NOMO-1 treated with dmso at 0.1 percent for 144 hours (cell line): ENCODE results near the gene PFKFB2.

Experiments
- DNase-seq: peaks from one replicate; lab custom pipeline; 2025; ENCODE audit not compliant: unreplicated experiment; lab: John Stamatoyannopoulos, UW

Gene PFKFB2

GRCh38 chr1:207052911-207053769 is at the start of gene PFKFB2:
PFKFB2 (plus strand) TSS chr1:207053275; CDS start chr1:207054718, 1,443 bp downstream.
- DNase-seq, result peak; percentile 87

GRCh38 chr1:207004931-207005830 is 47.9 kb upstream of the PFKFB2 start:
- DNase-seq, result no peak

- no peak for DNase-seq
Observed at GRCh38 chr1:207006083-207006482, 47.0 kb upstream of the PFKFB2 start.

DNA sequence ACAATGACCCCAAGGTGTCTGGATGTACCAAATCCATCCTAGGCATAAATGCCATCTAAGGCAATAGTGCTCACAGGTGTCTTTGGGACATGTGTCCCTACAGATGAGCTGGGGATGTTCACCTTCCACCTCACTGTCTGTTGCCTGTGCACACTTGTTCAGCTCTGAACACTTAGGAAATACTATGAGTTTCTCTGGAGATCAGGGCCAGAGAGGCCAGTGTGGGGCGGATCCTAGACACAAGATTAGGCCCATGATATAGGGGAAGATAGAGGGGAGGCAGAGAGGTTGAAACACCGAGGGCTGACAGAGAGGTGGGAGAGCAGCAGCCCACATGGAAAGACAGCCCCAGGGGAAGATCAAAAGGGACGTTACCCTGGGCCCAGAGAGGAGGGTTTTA is 46.2 kb upstream of the PFKFB2 start:
- no peak for DNase-seq

DNA sequence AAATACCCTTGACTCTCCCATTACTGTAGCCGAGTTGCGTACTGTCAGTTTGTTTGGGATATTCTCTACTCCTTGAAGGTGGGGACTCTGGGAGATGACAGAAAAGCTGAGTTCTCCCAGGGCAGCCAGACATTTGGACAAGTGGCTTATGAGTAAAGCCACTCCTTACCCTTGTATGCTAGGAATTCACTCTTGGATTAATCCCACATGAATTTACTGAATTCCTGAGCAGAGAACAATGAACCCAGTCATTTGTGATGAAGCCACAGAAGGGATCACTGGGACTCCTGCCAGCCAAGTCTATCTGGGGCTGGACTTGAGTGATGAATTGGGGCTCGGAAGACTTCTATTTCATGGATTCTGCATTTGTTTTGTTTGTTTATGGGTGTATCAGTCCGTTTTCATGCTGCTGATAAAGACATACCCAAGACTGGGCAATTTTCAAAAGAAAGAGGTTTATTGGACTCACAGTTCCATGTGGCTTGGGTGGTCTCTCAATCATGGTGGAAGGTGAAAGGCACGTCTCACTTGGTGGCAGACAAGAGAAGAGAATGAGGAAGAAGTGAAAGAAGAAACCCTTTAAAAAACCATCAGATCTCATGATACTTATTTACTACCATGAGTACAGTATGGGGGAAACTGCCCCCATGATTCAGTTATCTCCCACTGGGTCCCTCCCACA is 45.6 kb upstream of the PFKFB2 start:
- DNase-seq, result no peak

- DNase-seq, result no peak
Observed at GRCh38 chr1:207009182-207009850, 43.8 kb upstream of the PFKFB2 start.

- no peak for DNase-seq
Observed at GRCh38 chr1:207009945-207010344, 43.1 kb upstream of the PFKFB2 start.

DNA sequence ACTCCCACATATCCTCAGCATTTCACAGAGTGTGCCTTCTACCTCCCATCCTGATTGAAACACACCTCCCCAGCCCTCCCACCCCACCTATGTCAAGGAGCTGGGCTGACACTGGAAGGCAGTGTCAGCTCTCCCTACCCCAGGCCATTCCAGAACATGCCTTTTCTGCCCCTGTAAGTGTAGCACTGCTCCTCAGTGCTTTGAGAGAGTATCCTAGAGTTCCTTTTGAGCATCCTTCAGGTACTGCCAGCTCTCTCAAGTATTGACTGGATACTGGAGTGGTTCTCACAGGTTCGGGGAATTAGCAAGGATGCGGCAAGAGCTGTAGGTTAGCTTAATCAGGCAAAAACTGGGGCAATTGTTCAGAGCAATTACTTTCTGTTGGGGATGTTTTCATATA is 42.3 kb upstream of the PFKFB2 start:
- no peak for DNase-seq

- DNase-seq, result no peak
Observed at GRCh38 chr1:207013321-207014085, 39.6 kb upstream of the PFKFB2 start.

GRCh38 chr1:207014728-207015127 is 38.3 kb upstream of the PFKFB2 start:
- no peak for DNase-seq

DNA sequence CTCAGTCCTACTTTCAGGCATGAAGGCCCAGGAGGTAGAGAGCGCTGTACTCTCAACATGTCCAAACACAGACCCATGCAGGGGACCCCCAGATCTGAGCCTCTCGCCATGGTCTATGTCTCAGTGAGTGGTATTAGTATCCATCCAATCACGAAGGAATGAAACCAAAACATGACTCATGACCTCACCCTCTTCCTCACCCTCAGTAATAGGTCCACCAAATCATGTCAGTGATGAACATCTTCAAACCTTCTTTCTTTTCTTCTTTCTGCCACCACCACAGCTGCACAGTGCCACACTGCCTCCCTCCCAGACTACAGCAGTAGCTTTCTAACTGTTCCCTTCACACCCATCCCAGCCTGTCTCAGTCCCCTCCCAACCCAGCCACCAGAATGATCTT is 37.3 kb upstream of the PFKFB2 start:
- DNase-seq, result no peak

GRCh38 chr1:207017615-207018559 is 35.2 kb upstream of the PFKFB2 start:
- peak; percentile 47 for DNase-seq

DNA sequence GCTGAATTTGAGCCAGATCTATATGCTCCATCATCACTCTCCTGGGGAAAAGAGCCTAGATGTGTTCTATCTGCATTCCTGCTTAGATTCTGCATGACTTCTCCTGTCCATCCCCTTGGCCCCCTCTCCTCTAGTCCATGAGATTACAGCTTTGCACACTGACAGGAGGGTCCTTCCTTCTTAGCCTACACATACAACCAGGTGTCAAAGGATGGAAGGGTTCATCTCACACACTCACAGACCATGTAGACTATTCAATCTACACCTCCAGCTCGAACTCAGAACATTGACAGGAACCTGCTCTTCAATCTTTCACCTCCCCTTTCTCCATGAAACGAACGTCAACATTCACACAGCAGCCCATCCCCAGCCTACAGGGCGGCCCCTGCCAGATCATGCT is 34.4 kb upstream of the PFKFB2 start:
- DNase-seq, result no peak

DNA sequence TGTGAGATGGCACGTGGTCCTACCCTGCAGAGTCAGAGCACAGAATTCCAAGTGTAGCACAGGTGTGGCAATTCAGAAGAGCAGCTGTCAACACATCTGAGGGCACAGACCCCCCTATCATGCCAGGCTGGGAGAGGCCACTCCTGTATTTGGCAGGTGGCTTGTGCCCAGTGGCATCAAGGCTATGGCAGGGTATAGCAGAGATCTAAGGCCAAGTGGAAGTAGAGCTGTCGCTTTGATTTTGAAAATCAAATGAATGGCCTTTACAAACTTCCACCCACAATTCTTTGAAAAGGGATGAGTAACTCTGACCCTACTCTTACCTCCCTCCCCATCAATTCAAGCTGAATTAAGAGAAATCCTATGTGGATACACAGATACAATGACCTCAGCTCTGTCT is 33.9 kb upstream of the PFKFB2 start:
- no peak for DNase-seq

GRCh38 chr1:207019661-207020060 is 33.4 kb upstream of the PFKFB2 start:
- no peak for DNase-seq

DNA sequence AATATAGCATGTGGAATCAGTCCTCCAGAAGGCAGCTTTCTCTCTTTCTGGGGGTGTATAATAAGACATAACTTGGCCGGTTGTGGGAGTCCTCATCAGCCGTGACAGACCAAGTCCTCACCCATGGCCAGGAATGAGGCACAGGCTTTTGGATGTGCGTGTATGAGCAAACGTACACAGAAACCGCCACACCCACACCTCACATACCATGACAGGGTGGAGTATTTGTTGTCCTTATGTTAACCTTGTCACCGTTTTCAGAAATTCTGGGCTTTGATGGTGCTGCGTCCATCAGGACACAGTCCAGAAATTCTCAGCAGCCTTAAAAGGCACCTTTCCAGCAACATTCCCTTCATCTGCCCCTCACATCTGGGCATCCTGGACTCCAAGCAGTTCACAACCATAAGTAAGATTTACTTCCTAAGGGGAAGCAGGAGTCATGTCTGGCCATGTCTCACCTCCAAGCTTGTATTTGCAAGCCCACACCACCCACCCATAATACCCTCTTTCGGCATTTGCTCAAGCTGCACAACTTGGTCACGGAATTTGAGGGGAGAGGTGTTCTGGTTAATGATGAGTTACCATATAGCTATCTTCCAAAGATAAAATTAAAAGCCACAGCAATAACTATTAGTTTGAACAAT is 32.9 kb upstream of the PFKFB2 start:
- no peak for DNase-seq

GRCh38 chr1:207020709-207021107 is 32.4 kb upstream of the PFKFB2 start:
- DNase-seq, result no peak

- DNase-seq, result no peak
Observed at GRCh38 chr1:207021139-207021861, 31.8 kb upstream of the PFKFB2 start.
